Measurements from ENCODE around the gene BLACAT1. TPM values are rescaled to one million over a fixed set of nuclear protein-coding genes. Genes with fewer than 3 reads are reported as not detected.

The BLACAT1 gene
- total RNA-seq (under 1 TPM in 1 of 4 donors, not detected in 3; 0.09 TPM), polyA plus RNA-seq (0.07 TPM)
- long read RNA-seq, donor 1 = 0 reads
- long read RNA-seq, donor 2 = 0 reads
- long read RNA-seq, donor 3 = 0 reads
- long read RNA-seq, donor 4 = 0 reads

DNA sequence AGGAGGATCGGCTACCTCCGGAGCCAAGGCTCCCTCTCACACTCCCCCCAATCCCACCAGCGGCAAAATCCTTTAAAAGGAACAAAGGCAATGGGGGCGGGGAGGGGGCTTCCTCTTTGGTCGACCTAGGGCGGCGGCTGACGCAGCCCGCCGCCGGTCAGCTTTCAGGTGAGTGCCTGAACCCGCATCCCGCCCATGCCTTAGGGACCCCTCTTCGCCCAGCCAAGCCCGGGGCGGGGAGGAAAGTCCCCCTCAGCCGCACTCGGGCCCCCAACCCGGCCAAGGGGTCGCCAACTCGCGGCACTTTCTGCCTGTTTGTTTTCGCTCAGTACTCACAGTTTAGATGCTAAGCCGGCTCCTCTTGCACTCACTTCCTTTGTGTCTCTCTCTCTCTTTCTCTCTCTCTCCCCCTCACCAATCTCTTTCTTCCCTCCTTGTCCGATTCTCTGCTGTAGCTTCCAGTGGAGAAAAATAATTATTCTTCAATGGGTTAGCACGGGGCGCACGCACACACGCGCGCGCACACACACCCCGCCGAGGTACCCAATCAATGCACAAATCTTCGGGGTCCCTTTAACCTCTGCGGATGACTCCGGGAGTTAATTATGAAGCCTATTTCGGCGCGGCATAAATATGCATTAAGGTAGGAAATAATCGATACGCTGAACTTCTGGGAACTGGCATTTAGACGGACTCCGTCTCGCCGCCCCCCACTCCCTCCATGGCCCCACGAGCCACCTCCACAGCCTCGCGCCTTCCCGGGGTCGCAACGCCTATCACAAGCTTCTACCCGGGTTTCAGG is at the start of gene BLACAT1:
Gene BLACAT1, minus strand, starts transcription at position 465 of the 802 bp plus-strand sequence.
- DNase-seq (no peak), ATAC-seq (no peak)
- no peaks in the 10 kb centered on the region for H3K9me3 ChIP-seq (ENCODE audit: control insufficient read depth, low read length)
- peak within 1 kb of the TSS; percentile 8 for H3K4me3 ChIP-seq (ENCODE audit: low read length)
- H3K4me1 ChIP-seq (ENCODE audit: control insufficient read depth, insufficient read depth, low read length) = no peaks in the 10 kb centered on the region
- intact Hi-C loops (cut with DNase I) = no loop called here
- H3K27me3 ChIP-seq (ENCODE audit: control insufficient read depth, insufficient read depth) = no peaks in the 10 kb centered on the region
- H3K27ac ChIP-seq (ENCODE audit: low read length) = no peak within 1 kb of the TSS
- WGBS = 3% methylated on average over 53 of the region's 53 CpGs

- no peaks in the 10 kb centered on the region for H3K9me3 ChIP-seq (ENCODE audit: control insufficient read depth, low read length)
- peak; percentile 2 to 8 for ATAC-seq
- 7% methylated on average over 18 of the region's 18 CpGs for WGBS
- intact Hi-C loops (cut with DNase I) = no loop called here
- peaks cover 5% of the 10 kb centered on the region for H3K4me1 ChIP-seq (ENCODE audit: control insufficient read depth, insufficient read depth, low read length)
- H3K27ac ChIP-seq (ENCODE audit: low read length) = peak overlapping the region; percentile 73
- peak in 1 of 3 donors; percentile 55 for DNase-seq
- peak overlapping the region; percentile 41 for H3K4me3 ChIP-seq (ENCODE audit: low read length)
- no peaks in the 10 kb centered on the region for H3K27me3 ChIP-seq (ENCODE audit: control insufficient read depth, insufficient read depth)
Measured at GRCh38 chr1:205505076-205505729, 49.4 kb upstream of the BLACAT1 start.

DNA sequence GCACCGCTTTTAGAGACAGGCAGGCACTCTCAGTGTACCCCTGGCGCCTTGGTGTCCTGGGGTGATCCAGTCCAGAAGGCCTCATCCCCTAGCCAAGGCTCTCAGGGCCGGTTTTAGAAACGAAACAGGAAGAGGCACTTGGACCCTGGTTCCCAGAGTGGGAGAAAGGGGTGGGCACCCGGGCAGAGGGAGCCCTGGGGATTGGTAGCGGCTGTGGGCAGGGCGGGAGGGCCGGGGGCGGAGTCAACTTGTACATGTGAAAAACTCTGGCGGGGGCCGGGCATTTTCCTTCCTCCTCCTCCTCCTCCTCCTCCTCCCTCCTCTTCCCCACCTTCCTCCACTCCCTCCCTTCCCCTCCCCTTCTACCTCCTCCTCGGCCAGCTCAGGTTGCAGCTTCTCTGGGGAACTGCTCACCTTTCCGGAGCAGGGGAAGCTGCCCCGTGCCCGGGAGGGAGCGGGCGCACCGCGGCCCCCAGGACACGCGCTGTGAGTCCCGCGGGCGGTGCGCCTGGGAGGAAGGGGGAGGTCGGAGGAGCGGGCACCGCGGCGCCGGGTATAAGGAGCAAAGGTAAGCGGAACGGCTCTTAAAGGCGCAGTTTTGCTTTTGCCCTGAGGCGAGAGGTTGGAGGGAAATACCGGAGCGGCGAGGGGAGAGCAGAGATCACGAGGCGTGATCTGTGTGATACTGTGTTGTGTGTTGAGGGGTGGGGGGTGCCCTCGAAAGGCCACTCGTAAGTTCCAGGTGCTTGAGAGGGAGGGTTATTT is 48.6 kb upstream of the BLACAT1 start, which contains the start of gene CDK18:
Gene CDK18, plus strand, starts transcription at position 359 of the 765 bp plus-strand sequence. CDS start 18,499 bp downstream, outside the sequence.
- Histone ChIP-seq H3K4me1 (ENCODE audit: control insufficient read depth, insufficient read depth, low read length) (peaks cover 5% of the 10 kb centered on the region), H3K4me3 (ENCODE audit: low read length) (peak within 1 kb of the TSS; percentile 41), H3K27ac (ENCODE audit: low read length) (peak within 1 kb of the TSS; percentile 73), H3K27me3 (ENCODE audit: control insufficient read depth, insufficient read depth) (no peaks in the 10 kb centered on the region), H3K9me3 (ENCODE audit: control insufficient read depth, low read length) (no peaks in the 10 kb centered on the region)
- DNase-seq (peak; percentile 78 to 93 (median 92)), ATAC-seq (peak; percentile 82 to 86)
- 4% methylated on average over 42 of the region's 42 CpGs for WGBS
- intact Hi-C loops (cut with DNase I) = no loop called here

GRCh38 chr1:205502992-205503391 is 47.1 kb upstream of the BLACAT1 start:
- intact Hi-C loops (cut with DNase I) = no loop called here
- no peak overlapping the region for H3K27ac ChIP-seq (ENCODE audit: low read length)
- no peak overlapping the region for H3K4me3 ChIP-seq (ENCODE audit: low read length)
- H3K27me3 ChIP-seq (ENCODE audit: control insufficient read depth, insufficient read depth) = no peaks in the 10 kb centered on the region
- H3K4me1 ChIP-seq (ENCODE audit: control insufficient read depth, insufficient read depth, low read length) = peaks cover 5% of the 10 kb centered on the region
- ATAC-seq (no peak), DNase-seq (no peak)
- H3K9me3 ChIP-seq (ENCODE audit: control insufficient read depth, low read length) = no peaks in the 10 kb centered on the region
- 77% methylated on average over 3 of the region's 3 CpGs for WGBS

GRCh38 chr1:205502111-205502810 is 46.4 kb upstream of the BLACAT1 start:
- 93% methylated on average over 3 of the region's 3 CpGs for WGBS
- intact Hi-C loops (cut with DNase I) = no loop called here
- Histone ChIP-seq H3K27ac (ENCODE audit: low read length) (no peak overlapping the region), H3K27me3 (ENCODE audit: control insufficient read depth, insufficient read depth) (no peaks in the 10 kb centered on the region), H3K9me3 (ENCODE audit: control insufficient read depth, low read length) (no peaks in the 10 kb centered on the region), H3K4me3 (ENCODE audit: low read length) (no peak overlapping the region), H3K4me1 (ENCODE audit: control insufficient read depth, insufficient read depth, low read length) (peaks cover 5% of the 10 kb centered on the region)
- ATAC-seq = no peak
- no peak for DNase-seq

- DNase-seq = no peak
- peak overlapping the region; percentile 11 for H3K27ac ChIP-seq (ENCODE audit: low read length)
- H3K9me3 ChIP-seq (ENCODE audit: control insufficient read depth, low read length) = no peaks in the 10 kb centered on the region
- no peak overlapping the region for H3K4me3 ChIP-seq (ENCODE audit: low read length)
- 44% methylated on average over 9 of the region's 9 CpGs for WGBS
- intact Hi-C loops (cut with DNase I) = no loop called here
- H3K27me3 ChIP-seq (ENCODE audit: control insufficient read depth, insufficient read depth) = no peaks in the 10 kb centered on the region
- no peak for ATAC-seq
- peaks cover 5% of the 10 kb centered on the region for H3K4me1 ChIP-seq (ENCODE audit: control insufficient read depth, insufficient read depth, low read length)
Measured at GRCh38 chr1:205500240-205501233, 44.7 kb upstream of the BLACAT1 start.

GRCh38 chr1:205499789-205500188 is 43.9 kb upstream of the BLACAT1 start:
- H3K4me1 ChIP-seq (ENCODE audit: control insufficient read depth, insufficient read depth, low read length) = peaks cover 5% of the 10 kb centered on the region
- H3K4me3 ChIP-seq (ENCODE audit: low read length) = no peak overlapping the region
- H3K27ac ChIP-seq (ENCODE audit: low read length) = no peak overlapping the region
- intact Hi-C loops (cut with DNase I) = no loop called here
- no peaks in the 10 kb centered on the region for H3K27me3 ChIP-seq (ENCODE audit: control insufficient read depth, insufficient read depth)
- no peak for DNase-seq
- WGBS = 81% methylated on average over 3 of the region's 3 CpGs
- ATAC-seq = no peak
- H3K9me3 ChIP-seq (ENCODE audit: control insufficient read depth, low read length) = no peaks in the 10 kb centered on the region

DNA sequence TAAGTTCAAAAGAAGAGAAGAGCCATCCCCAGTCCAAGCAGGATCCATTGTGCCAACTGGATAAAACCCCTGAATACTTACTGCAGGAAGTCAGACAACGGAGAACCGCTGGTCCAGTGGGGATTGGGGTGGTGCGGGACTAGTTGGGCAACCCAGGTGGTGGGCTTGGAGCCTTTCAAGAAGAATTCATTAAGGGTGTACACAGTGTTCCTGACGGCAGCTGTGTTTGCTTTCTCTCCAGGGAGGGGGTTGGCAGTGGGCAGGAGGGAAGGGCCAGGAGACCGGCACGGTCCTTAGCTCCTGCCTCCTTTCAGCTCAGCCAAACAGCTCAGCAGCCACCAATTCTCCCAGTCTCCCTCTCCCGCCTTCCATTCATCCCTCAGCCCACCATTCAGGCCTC is 41.5 kb upstream of the BLACAT1 start:
- peaks cover 12% of the 10 kb centered on the region for H3K4me1 ChIP-seq (ENCODE audit: control insufficient read depth, insufficient read depth, low read length)
- no peaks in the 10 kb centered on the region for H3K27me3 ChIP-seq (ENCODE audit: control insufficient read depth, insufficient read depth)
- WGBS = 65% methylated on average over 7 of the region's 7 CpGs
- H3K4me3 ChIP-seq (ENCODE audit: low read length) = no peak overlapping the region
- intact Hi-C loops (cut with DNase I) = no loop called here
- no peak overlapping the region for H3K27ac ChIP-seq (ENCODE audit: low read length)
- ATAC-seq (peak in 1 of 2 donors; percentile 9), DNase-seq (peak in 1 of 3 donors; percentile 41)
- no peaks in the 10 kb centered on the region for H3K9me3 ChIP-seq (ENCODE audit: control insufficient read depth, low read length)

DNA sequence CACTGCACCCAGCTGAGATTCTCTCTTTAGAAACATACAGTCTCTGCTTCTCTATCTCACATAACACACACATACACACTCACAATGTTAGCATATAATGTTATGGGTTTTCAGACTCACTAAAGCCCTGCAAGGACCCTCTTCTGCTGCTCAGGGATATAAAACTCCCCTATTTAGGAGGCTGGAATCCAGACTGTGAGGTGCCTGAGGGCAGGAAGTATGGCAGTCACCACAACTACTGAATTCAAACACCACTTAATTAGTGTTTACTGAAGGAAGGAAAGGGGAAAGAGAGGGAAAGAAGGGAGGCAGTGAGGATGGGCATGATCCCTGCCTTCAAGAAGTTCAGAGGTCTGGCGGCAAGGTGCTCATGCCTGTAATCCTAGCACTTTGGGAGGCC is 40.8 kb upstream of the BLACAT1 start:
- WGBS = 89% methylated on average over 1 of the region's 1 CpG
- H3K4me3 ChIP-seq (ENCODE audit: low read length) = no peak overlapping the region
- H3K9me3 ChIP-seq (ENCODE audit: control insufficient read depth, low read length) = no peaks in the 10 kb centered on the region
- peaks cover 12% of the 10 kb centered on the region for H3K4me1 ChIP-seq (ENCODE audit: control insufficient read depth, insufficient read depth, low read length)
- intact Hi-C loops (cut with DNase I) = no loop called here
- no peak overlapping the region for H3K27ac ChIP-seq (ENCODE audit: low read length)
- DNase-seq (no peak), ATAC-seq (no peak)
- no peaks in the 10 kb centered on the region for H3K27me3 ChIP-seq (ENCODE audit: control insufficient read depth, insufficient read depth)
